Measurements from ENCODE around the gene TNFAIP6.

The TNFAIP6 gene

DNA sequence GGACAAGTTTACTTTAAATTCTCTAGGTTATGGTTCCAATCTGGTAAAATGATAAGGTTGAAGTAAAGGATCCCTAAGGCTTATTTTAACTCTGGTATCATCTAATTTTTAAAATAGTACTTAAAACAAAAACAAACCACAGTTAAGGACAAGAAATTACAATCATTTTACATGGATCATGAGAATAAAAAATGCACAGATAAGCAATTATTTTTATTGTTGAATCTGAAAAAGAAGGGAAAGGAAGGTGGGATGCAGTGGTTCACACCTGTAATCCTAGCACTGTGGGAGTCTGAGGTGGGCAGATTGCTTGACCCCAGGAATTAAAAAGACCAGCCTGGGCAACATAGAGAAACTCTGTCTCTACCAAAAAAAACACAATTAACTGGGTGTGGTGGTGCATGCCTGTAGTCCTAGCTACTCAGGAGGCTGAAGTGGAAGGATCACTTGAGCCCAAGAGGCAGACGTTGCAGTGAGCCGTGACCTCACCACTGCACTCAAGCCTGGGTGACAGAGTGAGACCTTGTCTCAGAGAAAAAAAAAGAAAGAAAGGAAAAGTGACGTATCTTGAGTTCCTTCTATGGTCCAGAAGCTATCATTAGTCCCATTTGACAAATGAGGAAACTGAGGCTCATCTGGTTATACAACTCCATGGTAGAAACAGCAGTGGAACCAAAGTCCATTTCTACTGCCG, 2.5 kb downstream of the TNFAIP6 start:
- DNase-seq (ENCODE audit: extremely low read depth in 1 of 2, low read depth in 1 of 2) = no peak

DNA sequence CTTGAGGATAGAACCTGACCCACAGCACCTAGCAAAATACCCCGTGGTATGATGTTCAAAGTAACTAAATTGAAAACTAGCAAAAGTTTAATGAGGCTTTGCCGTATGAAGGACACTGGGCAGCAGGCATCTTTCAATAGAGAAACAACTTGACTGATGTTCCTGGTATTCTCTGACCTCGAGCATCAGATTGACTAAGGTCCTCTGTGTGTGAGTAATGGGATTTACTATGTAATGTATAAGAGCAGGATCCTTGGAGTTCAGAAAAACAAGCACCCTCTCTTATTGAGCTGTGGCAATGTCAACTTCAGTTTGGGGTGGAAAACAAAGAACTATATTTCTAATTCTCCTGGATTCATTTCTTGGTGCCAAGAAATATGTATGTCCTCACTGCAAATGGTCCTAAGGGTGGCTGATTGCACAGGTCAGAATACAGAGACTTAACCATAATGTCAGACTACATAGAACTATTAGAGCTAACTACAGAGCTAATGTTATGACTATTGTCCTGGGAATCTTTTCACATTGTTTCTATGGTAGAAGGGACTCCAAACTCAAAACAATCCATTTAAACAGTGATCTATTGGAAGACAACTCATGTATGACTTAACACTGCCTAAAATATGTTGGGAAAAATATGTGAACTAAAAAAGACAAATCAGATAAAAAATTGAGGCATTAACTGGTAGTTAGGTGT, 4.4 kb downstream of the TNFAIP6 start:
- DNase-seq (ENCODE audit: extremely low read depth in 1 of 2, low read depth in 1 of 2) = no peak

DNA sequence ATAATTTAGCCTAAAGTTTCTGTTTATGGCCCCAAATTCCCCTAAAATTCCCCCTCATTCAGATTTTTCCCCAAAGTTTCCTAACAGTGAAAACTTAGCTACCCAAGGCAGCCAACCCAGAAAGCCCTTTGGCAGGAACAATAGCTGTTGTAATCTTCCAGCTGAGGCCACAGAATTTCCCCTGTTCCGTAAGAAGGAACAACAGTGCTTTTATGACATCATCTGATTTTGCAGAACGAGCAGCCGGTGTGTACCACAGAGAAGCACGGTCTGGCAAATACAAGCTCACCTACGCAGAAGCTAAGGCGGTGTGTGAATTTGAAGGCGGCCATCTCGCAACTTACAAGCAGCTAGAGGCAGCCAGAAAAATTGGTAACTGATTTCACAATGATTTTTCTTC, 6.3 kb downstream of the TNFAIP6 start:
- DNase-seq (ENCODE audit: extremely low read depth in 1 of 2, low read depth in 1 of 2) = no peak

DNA sequence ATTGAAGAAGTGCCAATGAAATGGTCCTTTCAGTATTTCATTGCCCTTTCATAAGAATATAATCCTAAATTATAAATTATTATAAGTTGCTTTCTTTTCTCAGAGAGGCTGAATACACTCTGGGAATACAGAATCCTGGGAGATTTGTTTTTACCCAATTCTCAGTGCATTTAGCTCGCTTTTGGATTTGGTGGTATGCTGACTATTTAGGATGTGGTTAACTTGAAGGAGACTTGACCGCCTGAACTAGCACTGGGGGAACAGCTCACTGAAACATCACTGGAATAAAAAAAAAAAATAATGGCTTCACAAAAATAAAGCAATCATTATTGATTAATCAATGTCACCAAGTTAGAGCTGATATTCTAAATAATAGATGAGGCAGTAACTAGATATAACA, 10.2 kb downstream of the TNFAIP6 start:
- DNase-seq (ENCODE audit: extremely low read depth in 1 of 2, low read depth in 1 of 2) = no peak

DNA sequence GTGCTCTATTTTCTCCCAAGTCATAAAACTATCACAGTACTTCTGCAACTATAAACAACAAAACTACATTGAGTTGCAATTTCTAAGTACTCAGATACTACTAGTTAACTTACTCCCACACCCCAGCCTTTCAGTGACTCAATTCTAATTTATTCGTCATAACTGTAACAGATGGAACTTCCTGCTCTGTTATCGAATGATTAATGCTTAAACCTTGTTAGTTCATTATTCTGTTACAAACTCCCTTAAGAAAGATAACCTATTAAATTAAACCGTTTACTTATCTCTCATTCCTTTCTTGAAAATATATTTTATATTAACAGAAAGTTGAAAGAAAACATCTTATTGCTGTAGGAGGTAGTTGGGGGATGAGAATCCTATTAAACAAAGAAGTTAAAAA, 17.0 kb downstream of the TNFAIP6 start:
- no peak for DNase-seq (ENCODE audit: extremely low read depth in 1 of 2, low read depth in 1 of 2)

DNA sequence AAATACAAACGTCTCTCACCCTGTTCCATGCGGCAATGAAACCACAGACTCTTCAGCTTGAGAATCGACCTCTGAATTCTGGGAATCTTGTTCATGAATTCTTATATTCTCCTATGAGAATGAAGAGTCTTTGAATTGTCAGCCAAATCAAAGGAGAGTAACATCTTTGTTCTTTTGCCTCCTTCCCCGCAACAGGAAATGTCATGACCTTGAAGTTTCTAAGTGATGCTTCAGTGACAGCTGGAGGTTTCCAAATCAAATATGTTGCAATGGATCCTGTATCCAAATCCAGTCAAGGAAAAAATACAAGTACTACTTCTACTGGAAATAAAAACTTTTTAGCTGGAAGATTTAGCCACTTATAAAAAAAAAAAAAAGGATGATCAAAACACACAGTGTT, 21.8 kb downstream of the TNFAIP6 start:
- no peak for DNase-seq (ENCODE audit: extremely low read depth in 1 of 2, low read depth in 1 of 2)

DNA sequence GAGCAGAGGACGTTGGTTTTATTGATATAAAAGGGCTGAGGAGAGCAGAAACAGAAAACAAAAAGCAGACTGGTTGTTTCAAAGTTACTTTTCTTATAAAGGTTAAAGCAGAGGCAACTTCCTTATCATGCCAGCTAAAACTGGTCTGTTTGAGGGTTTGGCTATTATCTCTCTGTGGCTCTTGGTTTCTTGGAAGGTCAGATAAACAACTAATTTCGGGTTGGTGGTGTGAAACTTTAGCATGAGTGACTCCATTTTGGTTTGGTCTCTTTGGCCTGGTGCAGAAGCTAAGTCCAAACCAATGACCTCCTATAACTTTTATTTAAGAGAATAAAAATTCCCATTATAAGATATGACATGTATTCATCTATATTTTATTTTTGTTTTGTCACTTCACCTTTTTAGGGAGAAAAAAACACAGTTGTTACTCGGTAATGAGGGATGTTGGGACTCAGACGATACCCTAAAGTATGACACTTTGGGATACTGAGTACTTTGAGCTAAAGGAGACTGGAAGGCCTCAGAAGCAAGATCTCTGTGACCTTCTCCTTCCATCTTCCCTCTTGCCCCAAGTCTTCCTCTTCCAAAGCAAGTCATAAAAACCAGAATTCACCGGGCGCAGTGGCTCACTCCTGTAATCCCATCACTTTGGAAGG, 23.3 kb downstream of the TNFAIP6 start:
- no peak for DNase-seq (ENCODE audit: extremely low read depth in 1 of 2, low read depth in 1 of 2)

DNA sequence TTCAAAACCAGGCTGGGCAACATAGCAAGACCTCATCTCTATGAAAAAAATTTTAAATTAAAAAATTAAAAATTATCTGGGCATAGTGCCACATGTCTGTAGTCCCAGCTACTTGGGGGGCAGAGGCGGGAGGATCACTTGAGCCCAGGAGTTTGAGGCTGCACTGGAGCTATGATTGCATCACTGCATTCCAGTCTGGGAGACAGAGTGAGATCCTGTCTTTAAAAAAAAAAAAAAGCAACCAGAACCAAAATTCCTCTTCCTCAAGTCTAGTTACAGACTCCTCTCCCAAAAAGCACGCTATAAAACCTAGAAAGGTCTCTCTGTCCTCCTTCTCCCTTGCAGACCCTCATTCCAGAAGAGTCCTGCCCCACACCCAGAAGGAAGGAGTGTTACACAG, 23.9 kb downstream of the TNFAIP6 start:
- DNase-seq (ENCODE audit: extremely low read depth in 1 of 2, low read depth in 1 of 2) = no peak

DNA sequence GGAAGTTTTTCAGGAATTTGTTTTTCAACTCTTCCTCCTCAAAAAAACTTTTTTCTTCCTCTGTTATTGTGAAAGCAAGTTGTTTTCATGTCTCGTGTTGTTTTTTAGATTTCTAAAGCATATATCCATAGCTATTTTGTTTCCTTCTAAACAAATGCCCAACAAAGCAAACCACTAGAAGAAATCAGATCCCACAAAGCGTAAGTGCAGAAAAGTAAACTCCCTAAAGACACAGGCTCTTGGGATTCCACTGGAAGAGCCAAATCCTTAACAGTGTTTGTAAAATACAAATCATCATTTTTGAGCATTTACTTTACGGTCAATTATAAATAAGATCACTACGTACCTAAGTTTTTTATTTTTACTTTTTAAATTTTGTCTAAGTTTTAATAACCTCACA, 30.6 kb downstream of the TNFAIP6 start:
- no peak for DNase-seq (ENCODE audit: extremely low read depth in 1 of 2, low read depth in 1 of 2)

DNA sequence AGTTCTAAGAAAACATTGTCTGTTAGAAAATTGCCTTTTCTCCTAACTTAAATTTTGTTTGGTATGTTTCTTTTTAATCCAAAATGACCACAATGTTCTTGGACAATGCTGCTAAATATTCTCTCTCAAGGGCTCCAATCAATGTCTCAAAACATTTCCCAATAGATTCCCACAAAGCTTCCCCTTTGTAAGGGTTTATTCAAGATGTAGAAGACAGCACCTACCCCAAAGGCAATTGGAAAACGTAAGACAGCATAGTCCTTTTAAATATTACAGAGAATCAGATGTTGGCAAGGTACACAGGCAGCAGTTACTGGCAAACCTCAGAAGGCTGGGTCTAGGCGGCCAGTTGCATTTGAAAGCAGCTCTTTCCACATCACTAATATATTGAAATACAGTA, 34.0 kb downstream of the TNFAIP6 start:
- no peak for DNase-seq (ENCODE audit: extremely low read depth in 1 of 2, low read depth in 1 of 2)

DNA sequence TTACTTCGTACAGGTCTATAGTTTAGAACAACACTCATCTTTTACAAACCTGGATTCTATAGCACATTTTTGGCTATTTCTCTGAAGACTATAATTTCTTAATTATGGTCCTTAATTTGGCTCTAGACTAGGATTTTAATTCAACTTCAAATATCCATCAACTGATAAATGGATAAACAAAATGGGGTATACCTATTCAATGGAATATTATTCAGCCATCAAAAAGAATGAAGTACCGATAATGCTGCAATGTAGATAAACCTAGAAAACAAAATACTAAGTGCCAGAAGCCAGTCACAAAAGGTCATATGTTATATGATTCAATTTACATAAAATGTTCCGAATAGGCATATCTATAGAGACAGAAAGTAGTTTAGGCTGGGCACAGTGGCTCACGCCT, 37.1 kb downstream of the TNFAIP6 start:
- DNase-seq (ENCODE audit: extremely low read depth in 1 of 2, low read depth in 1 of 2) = no peak

DNA sequence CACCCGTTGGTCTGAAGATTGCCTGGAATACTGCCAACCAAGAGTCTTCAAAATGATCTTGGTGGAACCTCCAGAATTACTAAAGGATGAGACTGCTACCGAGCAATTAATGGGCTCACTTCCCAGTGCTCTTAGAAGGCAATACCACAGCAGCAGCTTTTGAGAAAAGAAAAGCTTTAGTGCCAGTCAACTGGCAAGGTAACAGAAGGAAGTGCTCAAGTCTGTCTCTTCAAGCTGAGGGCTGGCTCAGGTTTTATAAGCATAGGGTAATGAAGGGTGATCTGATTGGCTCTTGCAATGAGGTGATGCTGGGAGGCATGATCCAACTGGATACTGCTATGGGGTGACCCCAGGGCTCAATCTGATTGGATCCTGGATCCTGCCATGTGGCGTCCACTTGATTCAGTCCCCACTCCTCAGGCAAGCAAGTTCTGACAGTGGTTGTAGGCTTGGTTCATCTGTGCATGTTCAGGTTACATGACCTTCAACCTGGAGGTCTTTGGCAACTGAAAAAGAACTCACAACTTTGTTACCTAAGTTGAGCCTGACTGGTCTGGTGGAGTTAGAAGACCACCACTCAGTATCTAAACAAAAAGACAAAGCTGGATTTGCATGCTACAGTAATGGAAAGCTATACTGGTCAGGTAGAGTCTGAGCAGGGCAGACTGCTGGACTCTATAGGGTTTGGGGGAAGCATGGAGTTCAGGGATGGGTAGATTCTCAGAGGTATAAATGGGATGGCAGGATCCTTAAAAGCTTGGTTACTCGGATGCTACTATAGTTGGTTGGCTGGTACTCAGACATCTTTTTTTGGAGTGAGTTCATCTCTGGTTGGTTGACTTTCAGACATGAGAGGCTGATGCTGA, 38.4 kb downstream of the TNFAIP6 start:
- no peak for DNase-seq (ENCODE audit: extremely low read depth in 1 of 2, low read depth in 1 of 2)

DNA sequence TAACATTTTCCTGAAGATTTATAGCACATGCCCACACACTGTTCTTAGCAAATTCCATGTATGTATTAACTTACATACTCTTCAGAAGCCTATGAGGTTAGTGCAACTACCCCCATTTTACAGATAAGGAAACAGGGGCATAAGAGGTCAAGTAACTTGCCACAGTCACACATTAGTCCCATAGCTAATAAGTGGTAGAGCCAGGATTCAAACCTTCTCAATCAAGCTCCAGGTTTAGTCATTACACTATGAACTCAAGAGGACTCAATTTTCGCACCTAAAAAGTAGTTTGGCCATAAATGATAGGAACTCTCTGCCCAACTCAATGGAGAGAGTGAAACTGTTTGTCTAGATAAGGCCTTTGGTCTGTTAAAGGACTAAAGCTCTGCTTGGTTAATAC, 42.6 kb downstream of the TNFAIP6 start:
- no peak for DNase-seq (ENCODE audit: extremely low read depth in 1 of 2, low read depth in 1 of 2)

DNA sequence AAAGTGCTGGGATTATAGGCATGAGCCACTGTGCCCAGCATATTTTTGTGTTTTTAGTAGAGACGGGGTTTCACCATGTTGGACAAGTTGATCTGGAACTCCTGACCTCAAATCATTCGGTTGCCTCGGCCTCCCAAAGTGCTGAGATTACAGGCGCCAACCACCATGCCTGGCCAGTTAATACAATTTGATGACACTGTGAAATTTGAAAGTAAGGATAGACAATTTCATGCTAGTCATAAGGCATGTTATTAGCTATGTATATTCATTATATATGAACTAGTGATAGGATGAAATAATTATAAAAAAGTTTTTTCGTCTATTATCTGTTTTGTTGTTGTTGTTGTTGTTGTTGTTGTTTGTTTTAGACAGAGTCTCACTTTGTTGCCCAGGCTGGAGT, 43.8 kb downstream of the TNFAIP6 start:
- no peak for DNase-seq (ENCODE audit: extremely low read depth in 1 of 2, low read depth in 1 of 2)

DNA sequence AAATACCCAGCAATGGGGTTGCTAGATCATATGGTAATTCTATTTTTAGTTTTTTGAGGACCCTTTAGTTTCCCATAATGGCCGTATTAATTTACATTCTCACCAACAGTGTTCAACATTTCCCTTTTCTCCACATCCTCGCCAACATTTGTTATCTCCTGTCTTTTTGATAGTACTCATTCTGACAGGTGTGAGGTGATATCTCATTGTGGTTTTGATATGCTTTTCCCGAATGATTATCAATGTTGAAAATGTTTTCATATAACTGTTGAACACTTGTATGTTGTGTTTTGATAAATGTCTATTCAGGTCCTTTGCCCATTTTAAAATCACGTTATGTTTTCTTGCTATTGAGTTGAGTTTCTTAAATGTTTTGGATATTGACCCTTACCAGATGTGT, 46.5 kb downstream of the TNFAIP6 start:
- no peak for DNase-seq (ENCODE audit: extremely low read depth in 1 of 2, low read depth in 1 of 2)

DNA sequence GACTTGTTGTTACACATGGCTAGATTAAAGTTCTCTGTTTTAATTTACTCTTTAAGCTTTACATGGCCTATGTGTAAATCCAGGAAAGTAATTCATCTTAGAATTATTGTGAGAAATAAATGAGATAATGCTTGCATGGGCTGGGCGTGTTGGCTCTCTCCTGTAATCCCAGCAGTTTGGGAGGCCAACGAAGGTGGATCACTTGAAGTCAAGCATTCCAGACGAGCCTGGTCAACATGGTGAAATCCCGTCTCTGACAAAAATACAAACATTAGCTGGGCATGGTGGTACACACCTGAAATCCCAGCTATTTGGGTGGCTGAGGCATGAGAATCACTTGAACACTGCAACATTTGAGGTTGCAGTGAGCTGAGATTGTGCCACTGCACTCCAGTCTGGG, 48.0 kb downstream of the TNFAIP6 start:
- no peak for DNase-seq (ENCODE audit: extremely low read depth in 1 of 2, low read depth in 1 of 2)

DNA sequence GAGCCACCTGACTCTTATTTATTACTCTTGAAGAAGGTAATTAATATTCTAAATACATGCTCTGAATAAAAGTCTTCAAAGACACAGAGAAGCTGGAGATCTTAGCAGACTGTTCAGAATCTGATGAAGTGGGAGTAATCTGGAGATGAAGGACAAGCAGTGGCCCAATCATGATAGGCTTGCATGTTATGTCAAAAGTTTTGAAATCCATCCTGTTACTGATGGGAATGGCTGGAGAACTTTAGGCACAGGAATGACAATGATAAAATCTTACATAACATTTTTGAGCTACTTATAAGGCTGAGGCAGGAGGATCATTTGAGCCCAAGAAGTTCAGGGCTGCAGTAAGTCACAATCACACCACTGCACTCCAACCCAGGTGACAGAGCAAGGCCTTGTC, 49.9 kb downstream of the TNFAIP6 start:
- DNase-seq (ENCODE audit: extremely low read depth in 1 of 2, low read depth in 1 of 2) = no peak

DNA sequence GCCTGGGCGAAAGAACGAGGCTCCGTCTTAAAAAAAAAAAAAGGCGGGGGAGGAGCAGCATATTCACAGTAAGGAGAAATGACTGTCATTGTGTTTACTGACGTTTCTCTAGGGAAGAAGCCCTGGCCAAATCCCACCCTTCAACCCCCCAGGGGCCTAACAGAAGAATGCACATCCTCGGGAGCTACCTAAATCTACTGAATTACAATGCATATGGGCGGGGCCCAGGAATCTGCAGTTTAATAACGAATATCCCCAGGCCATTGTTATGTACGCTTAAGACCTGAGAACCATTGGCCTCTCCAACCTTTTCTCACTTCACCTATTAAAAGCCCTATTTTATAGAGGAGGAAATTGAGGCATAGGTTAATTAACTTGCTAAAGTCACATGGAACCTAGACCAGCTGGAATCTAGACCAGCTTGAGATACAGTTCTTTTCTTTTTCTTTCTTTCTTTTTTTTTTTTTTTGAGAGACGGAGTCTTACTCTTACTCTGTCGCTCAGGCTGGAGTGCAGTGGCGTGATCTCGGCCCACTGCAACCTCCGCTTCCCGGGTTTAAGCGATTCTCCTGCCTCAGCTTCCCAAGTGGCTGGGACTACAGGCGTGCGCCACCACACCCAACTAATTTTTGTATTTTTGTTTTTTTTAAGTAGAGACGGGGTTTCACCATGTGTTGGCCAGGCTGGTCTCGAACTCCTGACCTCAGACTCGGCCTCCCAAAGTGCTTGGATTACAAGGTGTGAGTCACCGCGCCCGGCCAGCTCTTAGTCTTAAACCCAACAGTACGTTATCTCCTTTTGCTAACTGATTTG, 51.6 kb downstream of the TNFAIP6 start:
- DNase-seq (ENCODE audit: extremely low read depth in 1 of 2, low read depth in 1 of 2) = no peak

DNA sequence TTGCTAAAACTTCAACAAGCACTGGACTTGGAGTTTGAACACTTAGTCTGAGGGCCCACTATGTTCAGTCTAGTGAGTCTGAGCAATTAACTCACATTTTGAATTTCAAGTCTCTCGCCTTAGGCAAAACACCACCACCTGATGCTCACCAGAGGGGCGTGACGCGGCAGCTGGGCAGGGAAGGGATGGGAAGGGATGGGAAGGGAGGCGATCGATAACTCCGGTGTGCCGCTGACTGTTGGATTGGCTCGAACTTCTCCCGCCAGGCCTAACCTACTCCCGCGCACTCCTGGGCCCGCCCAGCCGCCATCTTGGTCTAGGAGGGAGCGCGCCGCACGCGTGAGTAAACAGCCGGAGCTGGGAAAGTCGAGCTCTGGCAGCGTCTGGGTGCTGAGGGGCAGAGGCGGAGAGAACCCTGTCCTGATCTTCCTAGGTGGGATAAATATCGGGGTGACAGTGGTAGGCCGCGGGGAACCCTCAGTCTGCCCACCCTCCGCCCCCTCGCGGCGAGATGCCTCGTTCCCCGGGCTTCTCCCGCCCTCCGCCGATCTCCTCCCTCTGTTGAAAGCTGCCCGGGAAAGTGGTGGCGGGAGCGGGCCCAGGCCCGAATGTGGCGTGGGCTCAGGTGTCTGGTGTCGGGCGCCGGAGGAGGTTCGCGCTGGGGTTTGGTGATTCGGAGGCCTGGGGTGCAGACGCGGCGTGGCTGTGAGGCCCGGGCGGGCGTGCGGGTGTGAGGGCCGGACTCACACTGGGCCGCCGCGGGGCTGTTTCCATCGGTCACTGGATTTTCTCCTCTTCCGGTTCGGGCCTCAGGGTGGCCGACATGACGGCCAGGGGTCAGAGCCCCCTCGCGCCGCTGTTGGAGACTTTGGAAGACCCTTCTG, 52.5 kb downstream of the TNFAIP6 start, which contains the start of gene RIF1:
RIF1 (plus strand) TSS at position 302 of the 884 bp plus-strand sequence; CDS start at position 824, 522 bp downstream.
- peak; percentile 61 to 82 for DNase-seq (ENCODE audit: extremely low read depth in 1 of 2, low read depth in 1 of 2)

All from stimulated activated CD8-positive, alpha-beta memory T cell treated with anti-CD3 and anti-CD28 coated beads, Interleukin-7, amount 100 ng/mL, for 48 hours (primary cell).